HL-60 (cell line): ENCODE data around the gene SPON1.

Source experiments
- DNase-seq, 2 experiments: peaks; one replicate each; pipeline ENCODE4 v3.0.0-alpha.2; 2010 to 2020; ENCODE audit warnings: low read depth in 1 of 2, low spot score in 1 of 2
- H3K27ac ChIP-seq: fragments of 250-450 bp; sonication (Bioruptor Pico); replicated peaks from 2 replicates; pipeline ENCODE4 v1.5.1; 2020; ENCODE audit warnings: mild to moderate bottlenecking, moderate library complexity
- H3K27me3 ChIP-seq: fragments of 250-450 bp; sonication (Bioruptor Pico); 2 replicates; pipeline ENCODE4 v1.5.1; 2021; ENCODE audit warnings: mild to moderate bottlenecking, moderate library complexity; ENCODE audit not compliant: insufficient read depth, poor library complexity, severe bottlenecking
- H3K4me3 ChIP-seq: replicated peaks from 2 replicates; pipeline ENCODE4 v1.5.1; 2011; ENCODE audit warnings: mild to moderate bottlenecking, control low read depth, low read length; ENCODE audit not compliant: insufficient read depth
- CTCF ChIP-seq: IDR thresholded peaks from one replicate; pipeline ENCODE4 v1.5.1; 2011; ENCODE audit warnings: low read length, control low read depth, inconsistent platforms; ENCODE audit not compliant: insufficient read depth
- GABPA ChIP-seq: IDR thresholded peaks from 2 replicates; pipeline ENCODE4 v1.6.1; 2012; ENCODE audit warnings: low read depth
- POLR2AphosphoS5 ChIP-seq: IDR thresholded peaks from 2 replicates; pipeline ENCODE4 v1.6.1; 2012; ENCODE audit warnings: low read depth
- REST ChIP-seq: IDR thresholded peaks from 2 replicates; pipeline ENCODE4 v1.6.1; 2012; ENCODE audit warnings: low read depth; ENCODE audit not compliant: insufficient replicate concordance
- SPI1 ChIP-seq: IDR thresholded peaks from 2 replicates; pipeline ENCODE4 v1.6.1; 2012; ENCODE audit warnings: low read depth, mild to moderate bottlenecking, borderline replicate concordance

The SPON1 gene

GRCh38 chr11:13927481-13927880 is 35.0 kb upstream of the SPON1 start:
- no peak for DNase-seq
- Histone ChIP-seq H3K27me3 (no peaks in the 10 kb centered on the region), H3K27ac (no peak overlapping the region), H3K4me3 (no peak overlapping the region)
- TF ChIP-seq REST (no peak), POLR2AphosphoS5 (no peak)

- Histone ChIP-seq H3K4me3 (no peak overlapping the region), H3K27me3 (no peaks in the 10 kb centered on the region), H3K27ac (no peak overlapping the region)
- no peak for TF ChIP-seq CTCF
- TF ChIP-seq POLR2AphosphoS5 = no peak
- no peak for TF ChIP-seq REST
- no peak for TF ChIP-seq SPI1
- TF ChIP-seq GABPA = no peak
- no peak for DNase-seq
Observed at GRCh38 chr11:13928566-13929251, 33.8 kb upstream of the SPON1 start.

- no peak for DNase-seq
- H3K27me3 ChIP-seq = no peaks in the 10 kb centered on the region
- no peak overlapping the region for H3K4me3 ChIP-seq
- TF ChIP-seq POLR2AphosphoS5 = no peak
- TF ChIP-seq REST = no peak
- TF ChIP-seq SPI1 = no peak
- no peak for TF ChIP-seq CTCF
- H3K27ac ChIP-seq = no peak overlapping the region
Observed at GRCh38 chr11:13929395-13929891, 33.1 kb upstream of the SPON1 start.
